Esophagus muscularis mucosa (tissue), 4 donors: ENCODE data around the gene KREMEN2. TPM values are rescaled to one million over a fixed set of nuclear protein-coding genes. Genes with fewer than 3 reads are reported as not detected.

Experiments
- DNase-seq: peaks from one replicate; pipeline ENCODE4 v3.0.0-alpha.2; 2017; ENCODE audit errors: extremely low spot score
- H3K27ac ChIP-seq, 4 donors: fragments of 200-600 bp; sonication (generic); replicated peaks in 1 of 4; 1 replicate in 3 of 4; 2 replicates in 1 of 4; pipeline ENCODE4 v1.5.1; 2016 to 2019; ENCODE audit warnings: mild to moderate bottlenecking in 1 of 4
- H3K27me3 ChIP-seq, 4 donors: fragments of 200-600 bp; sonication (generic); one replicate each; pipeline versions ENCODE4 v1.5.1 to v1.6.0; 2016 to 2019
- H3K36me3 ChIP-seq, 4 donors: fragments of 200-600 bp; sonication (generic); one replicate each; pipeline ENCODE4 v1.5.1; 2016 to 2019
- H3K4me1 ChIP-seq, 4 donors: fragments of 200-600 bp; sonication (generic); one replicate each; pipeline ENCODE4 v1.5.1; 2016 to 2019
- H3K4me3 ChIP-seq, 4 donors: fragments of 200-600 bp; sonication (generic); 1 replicate in 2 of 4; 2 replicates in 2 of 4; pipeline ENCODE4 v1.5.1; 2016 to 2019; ENCODE audit warnings: mild to moderate bottlenecking in 4 of 4, moderate library complexity in 1 of 4
- H3K9me3 ChIP-seq, 4 donors: fragments of 200-600 bp; sonication (generic); 1 replicate in 3 of 4; 2 replicates in 1 of 4; pipeline ENCODE4 v1.5.1; 2016 to 2019
- CTCF ChIP-seq, 3 experiments: fragments of 200-600 bp in 2 of 3; fragments of 450-650 bp in 1 of 3; sonication (generic) in 2 of 3; IDR thresholded peaks; one replicate each; pipeline ENCODE4 v1.5.1; 2017 to 2019; ENCODE audit warnings: antibody characterized with exemption in 3 of 3, mild to moderate bottlenecking in 2 of 3, moderate library complexity in 1 of 3
- EP300 ChIP-seq: sonication (generic); formaldehyde crosslinking; IDR thresholded peaks from one replicate; pipeline ENCODE4 v1.6.1; 2017; ENCODE audit warnings: antibody characterized with exemption
- POLR2A ChIP-seq: fragments of 450-650 bp; IDR thresholded peaks from one replicate; pipeline ENCODE4 v1.6.1; 2017; ENCODE audit warnings: antibody characterized with exemption, moderate library complexity, mild to moderate bottlenecking, low read depth
- POLR2AphosphoS5 ChIP-seq, 2 donors: sonication (generic); formaldehyde crosslinking; IDR thresholded peaks; one replicate each; pipeline ENCODE4 v1.6.1; 2017; ENCODE audit warnings: antibody characterized with exemption in 2 of 2
- WGBS: methylation state at CpG from one replicate; pipeline ENCODE4 v1.1.5; 2018; 5-methylcytosine and 5-hydroxymethylcytosine counted together
- intact Hi-C: fragments of 100-400 bp; cut with DNase I; formaldehyde crosslinking; loops from one replicate; pipeline ENCODE4 v1.15.1; 2023
- total RNA-seq, 4 donors: library from RNA; depleted of rRNA; stranded (reverse); fragments of >200 nt; gene quantifications; one replicate each; pipeline versions ENCODE4 v1.1.0 to v1.2.1, GENCODE V29; 2016

KREMEN2 gene
- total RNA-seq, 4 donors from 2014 or later, result 0.13 TPM; not detected in 3

GRCh38 chr16:2969545-2970521 lies 5.8 kb downstream of the KREMEN2 start:
- peaks cover 34 to 54% (median 49%) of the 10 kb centered on the region in 4 donors for H3K4me1 ChIP-seq
- peak overlapping the region; percentile 72 to 85 (median 78) for H3K4me3 ChIP-seq
- H3K27me3 ChIP-seq, result peaks cover 11 to 51% (median 35%) of the 10 kb centered on the region in 4 donors
- H3K27ac ChIP-seq, result peak overlapping the region in 3 of 4 donors; percentile 38 to 69 (median 66)
- H3K36me3 ChIP-seq, result no peaks in the 10 kb centered on the region
- DNase-seq, result no peak
- intact Hi-C loops, result no loop called here
- under 1% methylated on average over 43 of the region's 83 CpGs for WGBS
- no peaks in the 10 kb centered on the region for H3K9me3 ChIP-seq
- TF ChIP-seq POLR2AphosphoS5 (IDR thresholded peaks at IDR 0.05), result no peak
- peak in 2 of 3 experiments; percentile 19 to 33 for TF ChIP-seq CTCF (IDR thresholded peaks at IDR 0.05)
- no peak for TF ChIP-seq EP300
- no peak for TF ChIP-seq POLR2A

GRCh38 chr16:2970563-2970962 lies 6.5 kb downstream of the KREMEN2 start:
- no peak for TF ChIP-seq POLR2A
- no peak for TF ChIP-seq CTCF (IDR thresholded peaks at IDR 0.05)
- TF ChIP-seq EP300, result no peak
- no peak for TF ChIP-seq POLR2AphosphoS5 (IDR thresholded peaks at IDR 0.05)

GRCh38 chr16:2971134-2971984 lies 7.3 kb downstream of the KREMEN2 start:
- WGBS, result 92% methylated on average over 10 of the region's 35 CpGs
- peaks cover 29 to 42% (median 41%) of the 10 kb centered on the region in 4 donors for H3K4me1 ChIP-seq
- intact Hi-C loops, result no loop called here
- H3K9me3 ChIP-seq, result no peaks in the 10 kb centered on the region
- H3K27ac ChIP-seq, result no peak overlapping the region
- H3K4me3 ChIP-seq, result no peak overlapping the region
- DNase-seq, result no peak
- TF ChIP-seq POLR2AphosphoS5 (IDR thresholded peaks at IDR 0.05) (no peak), EP300 (no peak), CTCF (IDR thresholded peaks at IDR 0.05) (no peak), POLR2A (no peak)
- peaks cover 10 to 41% (median 19%) of the 10 kb centered on the region in 4 donors for H3K27me3 ChIP-seq
- no peaks in the 10 kb centered on the region for H3K36me3 ChIP-seq

More at GRCh38 chr16:2970563-2970962, 6.5 kb downstream of the KREMEN2 start:
- no peak for DNase-seq
- H3K4me1 ChIP-seq, result peaks cover 29 to 48% (median 43%) of the 10 kb centered on the region in 4 donors
- H3K36me3 ChIP-seq, result no peaks in the 10 kb centered on the region
- peak overlapping the region; percentile 72 to 85 (median 78) for H3K4me3 ChIP-seq
- no peaks in the 10 kb centered on the region for H3K9me3 ChIP-seq
- H3K27ac ChIP-seq, result peak overlapping the region in 1 of 4 donors; percentile 38
- WGBS, result 85% methylated on average over 3 of the region's 6 CpGs
- intact Hi-C loops, result no loop called here
- H3K27me3 ChIP-seq, result peaks cover 10 to 47% (median 27%) of the 10 kb centered on the region in 4 donors

DNA sequence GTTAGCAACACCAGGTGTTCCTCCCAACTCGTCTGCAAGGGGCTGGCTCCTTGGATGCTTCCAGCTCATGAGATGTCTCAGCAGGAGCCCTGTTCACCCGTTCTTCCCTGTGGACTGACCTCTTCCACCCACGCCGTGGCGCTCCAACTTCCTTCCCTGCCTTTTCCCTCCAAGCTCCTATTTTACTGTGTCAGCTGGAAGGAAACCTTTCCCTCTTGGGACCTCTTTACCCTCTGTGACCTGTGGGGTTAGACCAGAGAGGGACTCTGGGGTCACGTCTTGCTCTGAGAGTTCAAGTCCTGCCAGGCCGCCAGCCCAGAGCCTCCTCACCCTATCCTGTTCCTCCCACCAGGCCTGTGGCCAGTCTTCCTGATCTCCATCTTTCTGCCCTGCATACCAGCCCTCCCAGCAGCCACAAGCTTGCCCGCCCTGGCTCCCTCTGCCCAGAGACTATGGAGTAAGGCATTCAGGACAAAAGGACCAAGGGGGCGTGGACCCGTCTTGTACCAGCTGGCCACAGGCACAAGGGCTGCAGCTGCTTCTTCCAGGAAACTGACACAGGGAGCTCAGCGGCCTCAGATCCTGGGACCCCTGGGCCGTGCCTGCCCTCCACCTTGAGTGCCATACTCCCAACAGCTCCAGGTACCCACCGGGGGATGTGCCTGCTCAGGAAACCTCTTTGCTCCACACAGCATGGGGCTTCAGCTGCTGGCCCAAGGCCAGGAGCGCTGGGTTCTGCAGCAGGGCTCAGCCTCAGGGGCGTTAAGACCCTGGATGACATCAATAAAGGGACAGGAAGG lies 8.1 kb downstream of the KREMEN2 start:
- no peak overlapping the region for H3K4me3 ChIP-seq
- no peaks in the 10 kb centered on the region for H3K36me3 ChIP-seq
- DNase-seq, result no peak
- intact Hi-C loops, result no loop called here
- no peaks in the 10 kb centered on the region for H3K9me3 ChIP-seq
- H3K4me1 ChIP-seq, result peaks cover 23 to 33% (median 33%) of the 10 kb centered on the region in 4 donors
- H3K27me3 ChIP-seq, result peaks cover 7 to 41% (median 11%) of the 10 kb centered on the region in 4 donors
- WGBS, result 77% methylated on average over 11 of the region's 15 CpGs
- TF ChIP-seq POLR2AphosphoS5 (IDR thresholded peaks at IDR 0.05) (no peak), POLR2A (no peak), EP300 (no peak), CTCF (IDR thresholded peaks at IDR 0.05) (no peak)
- H3K27ac ChIP-seq, result no peak overlapping the region
